Neuronal stem cell (in vitro differentiated cells): ENCODE measurements around the gene CAND2.

ENCODE experiments used
- DNase-seq: peaks from one replicate; pipeline ENCODE4 v3.0.0-alpha.2; 2013; ENCODE audit warnings: low spot score
- H2AFZ ChIP-seq: one replicate; pipeline ENCODE4 v1.6.1; 2013; ENCODE audit warnings: mild to moderate bottlenecking, low read length, inconsistent platforms
- H2AK5ac ChIP-seq: 2 replicates; pipeline ENCODE4 v1.6.1; 2013; ENCODE audit warnings: low read depth, mild to moderate bottlenecking, inconsistent platforms, low read length, moderate library complexity, mixed read lengths
- H2BK120ac ChIP-seq: 2 replicates; pipeline ENCODE4 v1.6.1; 2013; ENCODE audit warnings: low read depth, mild to moderate bottlenecking, inconsistent platforms, low read length, moderate library complexity, mixed read lengths
- H2BK12ac ChIP-seq: one replicate; pipeline ENCODE4 v1.6.1; 2013; ENCODE audit warnings: low read length, inconsistent platforms
- H2BK15ac ChIP-seq: 2 replicates; pipeline ENCODE4 v1.6.1; 2013; ENCODE audit warnings: mild to moderate bottlenecking, low read length, inconsistent platforms, mixed read lengths
- H2BK5ac ChIP-seq: one replicate; pipeline ENCODE4 v1.6.1; 2013; ENCODE audit warnings: inconsistent platforms, mild to moderate bottlenecking, low read length, moderate library complexity
- H3K14ac ChIP-seq: one replicate; pipeline ENCODE4 v1.6.1; 2013; ENCODE audit warnings: low read length, inconsistent platforms
- H3K18ac ChIP-seq: 2 replicates; pipeline ENCODE4 v1.6.1; 2013; ENCODE audit warnings: low read length, inconsistent platforms
- H3K23ac ChIP-seq: 2 replicates; pipeline ENCODE4 v1.6.1; 2013; ENCODE audit warnings: low read depth, mild to moderate bottlenecking, mixed read lengths, low read length, inconsistent platforms; ENCODE audit not compliant: poor library complexity
- H3K27ac ChIP-seq: replicated peaks from 3 replicates; pipeline ENCODE4 v1.5.1; 2013; ENCODE audit warnings: low read length, inconsistent platforms
- H3K27me3 ChIP-seq, 3 experiments: 2 replicates each; pipeline ENCODE4 v1.6.1; 2013; ENCODE audit warnings: low read length in 3 of 3, mild to moderate bottlenecking in 2 of 3, inconsistent platforms in 1 of 3, low read depth in 1 of 3, mixed read lengths in 1 of 3, moderate library complexity in 1 of 3; ENCODE audit not compliant: control insufficient read depth in 3 of 3, insufficient read depth in 3 of 3
- H3K36me3 ChIP-seq, 2 donors: replicated peaks in 1 of 2; 2 replicates each; pipeline ENCODE4 v1.6.1; 2013; ENCODE audit warnings: low read length in 2 of 2; ENCODE audit not compliant: control insufficient read depth in 2 of 2, insufficient read depth in 2 of 2
- H3K4ac ChIP-seq: 2 replicates; pipeline ENCODE4 v1.6.1; 2013; ENCODE audit warnings: inconsistent platforms, mild to moderate bottlenecking, low read length, moderate library complexity
- H3K4me1 ChIP-seq, 2 donors: 1 replicate in 1 of 2; 2 replicates in 1 of 2; pipeline ENCODE4 v1.6.1; 2013; ENCODE audit warnings: low read length in 2 of 2, low read depth in 1 of 2; ENCODE audit not compliant: control insufficient read depth in 2 of 2, insufficient read depth in 1 of 2
- H3K4me2 ChIP-seq: one replicate; pipeline ENCODE4 v1.6.1; 2013; ENCODE audit warnings: mild to moderate bottlenecking, low read length, inconsistent platforms; ENCODE audit not compliant: insufficient read depth, poor library complexity, severe bottlenecking
- H3K4me3 ChIP-seq, 2 donors: 2 replicates each; pipeline ENCODE4 v1.5.1; 2013; ENCODE audit warnings: low read length in 2 of 2, mild to moderate bottlenecking in 2 of 2, inconsistent platforms in 1 of 2, moderate library complexity in 1 of 2
- H3K79me1 ChIP-seq: one replicate; pipeline ENCODE4 v1.6.1; 2013; ENCODE audit warnings: low read depth, mild to moderate bottlenecking, inconsistent platforms, low read length, moderate library complexity
- H3K9ac ChIP-seq: one replicate; pipeline ENCODE4 v1.6.1; 2013; ENCODE audit warnings: mild to moderate bottlenecking, low read depth, low read length, inconsistent platforms; ENCODE audit not compliant: poor library complexity
- H3K9me3 ChIP-seq, 2 donors: replicated peaks in 1 of 2; 2 replicates each; pipeline versions ENCODE3 to v1.6.1; 2013; ENCODE audit warnings: low read length in 2 of 2, mild to moderate bottlenecking in 2 of 2, inconsistent platforms in 1 of 2, low read depth in 1 of 2, mixed read lengths in 1 of 2, moderate library complexity in 1 of 2; ENCODE audit not compliant: control insufficient read depth in 2 of 2, insufficient read depth in 1 of 2
- H4K8ac ChIP-seq: one replicate; pipeline ENCODE4 v1.6.1; 2013; ENCODE audit warnings: low read depth, mild to moderate bottlenecking, inconsistent platforms, low read length, moderate library complexity
- H4K91ac ChIP-seq: one replicate; pipeline ENCODE4 v1.6.1; 2013; ENCODE audit warnings: low read length, low read depth, mild to moderate bottlenecking, inconsistent platforms; ENCODE audit not compliant: poor library complexity
- WGBS, 2 donors: extraction: QIAGEN DNeasy Blood & Tissue Kit; methylation state at CpG; one replicate each; pipeline ENCODE4 v1.1.7; 2013; ENCODE audit warnings: missing lambda C conversion rate in 2 of 2, mixed read lengths in 1 of 2; ENCODE audit not compliant: insufficient read length in 2 of 2, insufficient replicate concordance in 1 of 2; ENCODE audit errors: extremely low coverage in 2 of 2; 5-methylcytosine and 5-hydroxymethylcytosine counted together

CAND2 gene

DNA sequence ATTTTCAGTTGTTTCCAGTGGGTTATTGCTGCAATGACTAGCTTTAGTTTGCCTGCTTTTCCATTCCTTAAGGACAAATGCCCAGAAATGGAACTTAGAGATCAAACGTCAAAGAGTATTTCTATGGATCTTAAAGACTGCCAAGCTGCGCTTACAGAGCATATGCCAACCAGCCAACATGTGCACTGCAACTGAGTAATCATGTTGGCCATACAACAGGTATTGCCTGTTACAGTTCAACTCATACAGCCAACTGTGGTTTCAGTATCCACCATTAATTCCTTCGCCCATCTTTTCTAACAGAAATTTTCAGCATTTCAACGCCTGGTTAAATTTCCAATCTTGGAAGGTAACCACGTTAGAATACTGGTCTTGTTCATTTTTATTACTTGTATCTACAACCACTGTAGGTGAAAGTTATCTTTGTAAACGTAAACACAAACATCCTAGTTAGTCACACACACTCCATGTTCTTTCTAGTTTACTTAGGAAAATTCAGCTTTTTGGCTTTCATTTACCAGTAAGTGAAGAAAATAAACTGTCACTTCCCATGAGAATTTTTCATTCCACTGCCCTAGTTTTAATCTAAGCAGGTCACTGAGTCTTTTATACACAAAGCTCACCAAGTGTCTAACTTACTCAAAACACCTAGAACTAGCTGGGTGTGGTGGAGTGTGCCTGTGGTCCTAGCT is 41.0 kb downstream of the CAND2 start:
- Histone ChIP-seq H3K9ac (no peak overlapping the region), H2BK5ac (no peak overlapping the region), H2AFZ (no peak overlapping the region), H4K8ac (no peak overlapping the region), H3K4me3 (no peak overlapping the region), H3K79me1 (peaks cover 2% of the 10 kb centered on the region), H3K9me3 (no peaks in the 10 kb centered on the region), H3K36me3 (peaks cover 64 to 83% of the 10 kb centered on the region in 2 donors), H3K27me3 (peaks cover 0 to 2% (median 0%) of the 10 kb centered on the region in 3 experiments), H3K14ac (no peak overlapping the region), H3K18ac (no peak overlapping the region), H4K91ac (no peak overlapping the region), H3K4me2 (no peak overlapping the region), H2BK120ac (no peak overlapping the region), H3K4ac (no peak overlapping the region), H3K4me1 (peaks cover 6 to 9% of the 10 kb centered on the region in 2 donors), H2BK15ac (no peak overlapping the region), H3K27ac (no peak overlapping the region), H2BK12ac (no peak overlapping the region), H2AK5ac (no peak overlapping the region), H3K23ac (no peak overlapping the region)
- no CpG with 5 or more reads among the region's 6 CpGs for WGBS, 2 donors
- no peak for DNase-seq

GRCh38 chr3:12838179-12838965 is 41.9 kb downstream of the CAND2 start:
- H4K91ac ChIP-seq = no peak overlapping the region

DNA sequence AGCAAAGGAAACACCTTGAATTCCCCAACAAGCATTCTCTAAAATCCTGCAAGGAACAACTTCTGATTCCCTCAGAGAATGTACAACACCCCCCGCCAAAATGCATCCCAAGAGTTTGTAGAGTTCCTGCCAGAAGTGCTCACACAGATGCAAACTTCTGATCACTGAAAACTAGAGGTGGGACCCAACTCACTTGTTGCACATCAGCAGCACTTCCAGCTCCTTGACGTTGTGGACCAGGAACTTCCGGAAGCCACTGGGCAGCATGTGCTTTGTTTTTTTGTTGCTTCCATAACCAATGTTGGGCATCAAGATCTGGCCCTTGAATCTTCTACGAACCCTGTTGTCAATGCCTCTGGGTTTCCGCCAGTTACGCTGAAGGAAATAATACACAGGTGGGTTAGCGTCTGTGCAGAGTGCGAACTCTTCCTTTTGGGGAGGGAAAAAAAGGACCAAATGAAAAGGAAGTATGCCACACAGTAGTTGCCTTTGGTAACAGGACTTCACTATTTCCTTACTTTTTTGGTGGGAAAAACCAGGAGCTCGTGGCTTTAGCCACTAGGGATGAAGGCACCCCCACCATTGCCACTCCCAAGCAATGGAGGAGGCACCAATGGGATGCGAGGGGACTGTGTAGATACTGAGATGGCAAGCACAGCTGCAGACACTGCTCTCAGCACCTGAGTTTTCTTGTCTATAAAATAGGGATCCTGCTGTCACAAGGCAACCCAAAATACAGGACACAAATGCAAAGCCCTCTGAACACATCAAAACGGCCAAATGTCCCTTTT is 42.9 kb downstream of the CAND2 start:
- Histone ChIP-seq H2AK5ac (no peak overlapping the region), H3K79me1 (peaks cover 2% of the 10 kb centered on the region), H3K4me3 (peak overlapping the region in 1 of 2 donors; percentile 68), H4K91ac (no peak overlapping the region), H3K9me3 (no peaks in the 10 kb centered on the region), H2AFZ (no peak overlapping the region), H3K36me3 (peaks cover 49 to 64% of the 10 kb centered on the region in 2 donors), H3K27ac (no peak overlapping the region), H3K27me3 (peaks cover 0 to 4% (median 2%) of the 10 kb centered on the region in 3 experiments), H3K9ac (no peak overlapping the region), H3K23ac (no peak overlapping the region), H2BK12ac (no peak overlapping the region), H3K18ac (no peak overlapping the region), H2BK15ac (no peak overlapping the region), H3K4me1 (peaks cover 6 to 9% of the 10 kb centered on the region in 2 donors), H3K4me2 (peak overlapping the region; percentile 56), H2BK120ac (no peak overlapping the region), H2BK5ac (no peak overlapping the region), H4K8ac (no peak overlapping the region), H3K4ac (no peak overlapping the region), H3K14ac (no peak overlapping the region)
- no CpG with 5 or more reads among the region's 11 CpGs for WGBS, 2 donors
- DNase-seq = no peak

More at GRCh38 chr3:12838179-12838965, 41.9 kb downstream of the CAND2 start:
- Histone ChIP-seq H2BK120ac (no peak overlapping the region), H3K9me3 (no peaks in the 10 kb centered on the region), H3K27me3 (peaks cover 0 to 2% (median 0%) of the 10 kb centered on the region in 3 experiments), H3K4me1 (peaks cover 6 to 9% of the 10 kb centered on the region in 2 donors), H2BK12ac (no peak overlapping the region), H3K18ac (no peak overlapping the region), H3K4me3 (no peak overlapping the region), H3K23ac (no peak overlapping the region), H2AK5ac (no peak overlapping the region), H3K79me1 (peaks cover 2% of the 10 kb centered on the region), H3K9ac (no peak overlapping the region), H2BK5ac (no peak overlapping the region), H3K4me2 (no peak overlapping the region), H3K27ac (no peak overlapping the region), H3K36me3 (peaks cover 58 to 74% of the 10 kb centered on the region in 2 donors), H4K8ac (no peak overlapping the region), H2AFZ (no peak overlapping the region), H2BK15ac (no peak overlapping the region), H3K4ac (no peak overlapping the region), H3K14ac (no peak overlapping the region)
- WGBS, 2 donors = no CpG with 5 or more reads among the region's 13 CpGs
- DNase-seq = no peak
